Breast epithelium (tissue), 3 donors: ENCODE results near the gene SYF2.

Experiments
- POLR2A ChIP-seq: fragments of 450-650 bp; IDR thresholded peaks from one replicate; pipeline ENCODE4 v1.6.1; 2016; ENCODE audit warnings: antibody characterized with exemption, mild to moderate bottlenecking, moderate library complexity
- TF ChIP-seq, protein P1 (sequence below), 3 donors: fragments of 450-650 bp; IDR thresholded peaks; one replicate each; pipeline ENCODE4 v1.5.1; 2016 to 2017; ENCODE audit warnings: antibody characterized with exemption in 3 of 3, mild to moderate bottlenecking in 3 of 3, moderate library complexity in 3 of 3

- TF ChIP-seq POLR2A = no peak
- TF ChIP-seq, protein P1, sequence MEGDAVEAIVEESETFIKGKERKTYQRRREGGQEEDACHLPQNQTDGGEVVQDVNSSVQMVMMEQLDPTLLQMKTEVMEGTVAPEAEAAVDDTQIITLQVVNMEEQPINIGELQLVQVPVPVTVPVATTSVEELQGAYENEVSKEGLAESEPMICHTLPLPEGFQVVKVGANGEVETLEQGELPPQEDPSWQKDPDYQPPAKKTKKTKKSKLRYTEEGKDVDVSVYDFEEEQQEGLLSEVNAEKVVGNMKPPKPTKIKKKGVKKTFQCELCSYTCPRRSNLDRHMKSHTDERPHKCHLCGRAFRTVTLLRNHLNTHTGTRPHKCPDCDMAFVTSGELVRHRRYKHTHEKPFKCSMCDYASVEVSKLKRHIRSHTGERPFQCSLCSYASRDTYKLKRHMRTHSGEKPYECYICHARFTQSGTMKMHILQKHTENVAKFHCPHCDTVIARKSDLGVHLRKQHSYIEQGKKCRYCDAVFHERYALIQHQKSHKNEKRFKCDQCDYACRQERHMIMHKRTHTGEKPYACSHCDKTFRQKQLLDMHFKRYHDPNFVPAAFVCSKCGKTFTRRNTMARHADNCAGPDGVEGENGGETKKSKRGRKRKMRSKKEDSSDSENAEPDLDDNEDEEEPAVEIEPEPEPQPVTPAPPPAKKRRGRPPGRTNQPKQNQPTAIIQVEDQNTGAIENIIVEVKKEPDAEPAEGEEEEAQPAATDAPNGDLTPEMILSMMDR (IDR thresholded peaks at IDR 0.05) = no peak
Observed at GRCh38 chr1:25205786-25206185, 26.5 kb downstream of the SYF2 start.
